Neural progenitor cell (in vitro differentiated cells): Measurements from ENCODE around the gene GUCY2D. TPM values are rescaled to one million over a fixed set of nuclear protein-coding genes. Genes with fewer than 3 reads are reported as not detected.

Experiments used
- DNase-seq: peaks from one replicate; pipeline ENCODE4 v3.0.0-alpha.2; 2016; ENCODE audit warnings: low spot score
- H2AFZ ChIP-seq: fragments of 200-600 bp; sonication (generic); replicated peaks from 2 replicates; pipeline ENCODE4 v1.6.1; 2016; ENCODE audit warnings: antibody characterized with exemption
- H3F3A ChIP-seq: fragments of 200-600 bp; sonication (generic); 2 replicates; pipeline ENCODE4 v1.6.1; 2016; ENCODE audit warnings: antibody characterized with exemption, low read depth
- H3K27ac ChIP-seq: fragments of 200-600 bp; sonication (generic); 2 replicates; pipeline ENCODE4 v1.5.1; 2016; ENCODE audit warnings: mild to moderate bottlenecking
- H3K27me3 ChIP-seq: fragments of 200-600 bp; sonication (generic); 2 replicates; pipeline ENCODE4 v1.6.1; 2016; ENCODE audit warnings: mild to moderate bottlenecking, moderate library complexity
- H3K36me3 ChIP-seq: fragments of 200-600 bp; sonication (generic); 2 replicates; pipeline ENCODE4 v1.5.1; 2016
- H3K4me1 ChIP-seq: fragments of 200-600 bp; sonication (generic); 2 replicates; pipeline ENCODE4 v1.6.1; 2016; ENCODE audit warnings: mixed run types
- H3K4me2 ChIP-seq: fragments of 200-600 bp; sonication (generic); 2 replicates; pipeline ENCODE4 v1.6.1; 2016
- H3K4me3 ChIP-seq: fragments of 200-600 bp; sonication (generic); 2 replicates; pipeline ENCODE4 v1.5.1; 2016
- H3K79me2 ChIP-seq: fragments of 200-600 bp; sonication (generic); 2 replicates; pipeline ENCODE4 v1.6.1; 2016; ENCODE audit warnings: low read depth
- H3K9ac ChIP-seq: fragments of 200-600 bp; sonication (generic); 2 replicates; pipeline ENCODE4 v1.6.1; 2016
- H3K9me3 ChIP-seq: fragments of 200-600 bp; sonication (generic); 2 replicates; pipeline ENCODE4 v1.5.1; 2016; ENCODE audit warnings: low read depth
- H4K20me1 ChIP-seq: fragments of 200-600 bp; sonication (generic); 2 replicates; pipeline ENCODE4 v1.6.1; 2016; ENCODE audit warnings: low read depth
- H3K27ac Mint-ChIP-seq: 3 replicates; pipeline ENCODE4 v1.8.0; 2021; ENCODE audit warnings: mixed read lengths
- H3K27me3 Mint-ChIP-seq: 2 replicates; pipeline ENCODE4 v1.8.0; 2022; ENCODE audit warnings: low read depth, mild to moderate bottlenecking, inconsistent platforms, moderate library complexity, mixed read lengths; ENCODE audit not compliant: insufficient read depth
- H3K36me3 Mint-ChIP-seq: 3 replicates; pipeline ENCODE4 v1.8.0; 2021; ENCODE audit warnings: mixed read lengths
- H3K4me1 Mint-ChIP-seq: 3 replicates; pipeline ENCODE4 v1.8.0; 2021; ENCODE audit warnings: mixed read lengths
- H3K4me3 Mint-ChIP-seq: 3 replicates; pipeline ENCODE4 v1.8.0; 2021; ENCODE audit warnings: mild to moderate bottlenecking, moderate library complexity, mixed read lengths
- H3K9me3 Mint-ChIP-seq: 3 replicates; pipeline ENCODE4 v1.8.0; 2020; ENCODE audit warnings: mixed read lengths
- EZH2 ChIP-seq: fragments of 200-600 bp; sonication (generic); IDR thresholded peaks from 2 replicates; pipeline ENCODE4 v1.6.1; 2017; ENCODE audit warnings: antibody characterized with exemption, mild to moderate bottlenecking, moderate library complexity
- EZH2phosphoT487 ChIP-seq: fragments of 200-600 bp; sonication (generic); IDR thresholded peaks from 2 replicates; pipeline ENCODE4 v1.6.1; 2017; ENCODE audit warnings: antibody characterized with exemption
- total RNA-seq: library from RNA; depleted of rRNA; stranded (reverse); fragments of >200 nt; gene quantifications from 2 replicates; pipeline ENCODE4 v1.2.3, GENCODE V29; 2015; ENCODE audit warnings: low replicate concordance
- TF ChIP-seq, protein P1 (sequence below): fragments of 200-600 bp; sonication (generic); IDR thresholded peaks from 2 replicates; pipeline ENCODE4 v1.5.1; 2017; ENCODE audit warnings: antibody characterized with exemption, mild to moderate bottlenecking

Gene GUCY2D
- total RNA-seq, 1 donor from 2014 or later, result not detected

- H3K4me3 ChIP-seq, result no peak overlapping the region
- H3K27me3 Mint-ChIP-seq, result peaks cover 20% of the 10 kb centered on the region
- no peak overlapping the region for H3K4me2 ChIP-seq
- H3K4me1 ChIP-seq, result peaks cover 6% of the 10 kb centered on the region
- H3K9me3 ChIP-seq, result no peaks in the 10 kb centered on the region
- TF ChIP-seq, protein P1, sequence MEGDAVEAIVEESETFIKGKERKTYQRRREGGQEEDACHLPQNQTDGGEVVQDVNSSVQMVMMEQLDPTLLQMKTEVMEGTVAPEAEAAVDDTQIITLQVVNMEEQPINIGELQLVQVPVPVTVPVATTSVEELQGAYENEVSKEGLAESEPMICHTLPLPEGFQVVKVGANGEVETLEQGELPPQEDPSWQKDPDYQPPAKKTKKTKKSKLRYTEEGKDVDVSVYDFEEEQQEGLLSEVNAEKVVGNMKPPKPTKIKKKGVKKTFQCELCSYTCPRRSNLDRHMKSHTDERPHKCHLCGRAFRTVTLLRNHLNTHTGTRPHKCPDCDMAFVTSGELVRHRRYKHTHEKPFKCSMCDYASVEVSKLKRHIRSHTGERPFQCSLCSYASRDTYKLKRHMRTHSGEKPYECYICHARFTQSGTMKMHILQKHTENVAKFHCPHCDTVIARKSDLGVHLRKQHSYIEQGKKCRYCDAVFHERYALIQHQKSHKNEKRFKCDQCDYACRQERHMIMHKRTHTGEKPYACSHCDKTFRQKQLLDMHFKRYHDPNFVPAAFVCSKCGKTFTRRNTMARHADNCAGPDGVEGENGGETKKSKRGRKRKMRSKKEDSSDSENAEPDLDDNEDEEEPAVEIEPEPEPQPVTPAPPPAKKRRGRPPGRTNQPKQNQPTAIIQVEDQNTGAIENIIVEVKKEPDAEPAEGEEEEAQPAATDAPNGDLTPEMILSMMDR, result no peak
- no peak overlapping the region for H3K27ac ChIP-seq
- H3K79me2 ChIP-seq, result no peaks in the 10 kb centered on the region
- H4K20me1 ChIP-seq, result no peaks in the 10 kb centered on the region
- H2AFZ ChIP-seq, result no peak overlapping the region
- no peaks in the 10 kb centered on the region for H3K36me3 ChIP-seq
- H3K4me1 Mint-ChIP-seq, result peaks cover 4% of the 10 kb centered on the region
- no peak overlapping the region for H3K27ac Mint-ChIP-seq
- no peak overlapping the region for H3K4me3 Mint-ChIP-seq
- no peaks in the 10 kb centered on the region for H3K9me3 Mint-ChIP-seq
- no peaks in the 10 kb centered on the region for H3K36me3 Mint-ChIP-seq
- DNase-seq, result no peak
- H3K27me3 ChIP-seq, result no peaks in the 10 kb centered on the region
- H3F3A ChIP-seq, result no peaks in the 10 kb centered on the region
- no peak overlapping the region for H3K9ac ChIP-seq
Observed at GRCh38 chr17:8025176-8025911, 22.9 kb downstream of the GUCY2D start.

DNA sequence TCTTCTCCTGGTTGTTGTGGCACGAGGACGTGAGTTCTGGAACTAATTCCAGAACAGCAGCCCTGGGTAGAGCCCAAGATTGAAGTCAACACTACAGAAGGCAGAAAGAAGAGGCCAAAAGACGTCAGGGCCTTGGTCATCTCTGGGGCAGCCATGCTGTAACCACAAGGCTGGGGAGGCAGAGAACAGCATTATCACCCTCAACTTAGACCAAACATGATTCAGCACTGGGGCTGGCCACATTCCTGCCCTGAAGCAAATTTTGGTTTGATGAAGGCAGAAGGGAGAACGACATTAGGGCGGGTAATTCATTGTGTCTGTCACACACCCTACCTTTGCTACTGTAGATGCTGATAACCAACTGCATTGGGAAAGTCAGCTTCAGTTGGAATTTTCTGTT is 26.7 kb downstream of the GUCY2D start:
- Histone ChIP-seq H3K9ac (no peak overlapping the region), H3K4me3 (no peak overlapping the region), H4K20me1 (no peaks in the 10 kb centered on the region), H3K27me3 (no peaks in the 10 kb centered on the region), H3K27ac (no peak overlapping the region), H3K9me3 (no peaks in the 10 kb centered on the region), H3K4me1 (no peaks in the 10 kb centered on the region), H2AFZ (no peak overlapping the region), H3K4me2 (no peak overlapping the region), H3F3A (no peaks in the 10 kb centered on the region), H3K36me3 (no peaks in the 10 kb centered on the region), H3K79me2 (no peaks in the 10 kb centered on the region)
- Mint-ChIP-seq H3K9me3 (no peaks in the 10 kb centered on the region), H3K36me3 (no peaks in the 10 kb centered on the region), H3K4me3 (no peak overlapping the region), H3K4me1 (no peaks in the 10 kb centered on the region), H3K27me3 (peaks cover 24% of the 10 kb centered on the region), H3K27ac (no peak overlapping the region)
- TF ChIP-seq, protein P1, result no peak
- TF ChIP-seq EZH2 (no peak), EZH2phosphoT487 (no peak)
- no peak for DNase-seq

DNA sequence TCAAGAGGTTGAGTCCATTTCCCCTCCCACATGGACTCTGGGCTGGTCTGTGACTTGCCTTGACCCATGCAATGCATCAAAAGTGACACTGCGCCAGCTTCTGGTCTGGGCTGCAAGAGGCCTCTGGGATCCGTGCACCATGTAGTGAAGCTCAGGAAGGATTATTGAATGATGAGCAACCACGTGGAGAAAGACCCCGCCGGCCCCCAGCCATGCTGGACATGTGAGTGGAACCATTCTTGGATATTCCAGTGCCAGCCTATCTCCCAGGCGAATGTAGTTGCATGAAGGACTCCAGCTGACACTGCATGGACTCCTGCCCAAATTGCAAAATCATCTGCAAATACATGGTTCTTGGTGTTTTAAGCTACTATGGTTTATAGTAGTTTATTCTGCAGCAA is 28.8 kb downstream of the GUCY2D start:
- H3K9me3 Mint-ChIP-seq, result no peaks in the 10 kb centered on the region
- Histone ChIP-seq H3K4me3 (no peak overlapping the region), H3K4me1 (no peaks in the 10 kb centered on the region), H3K27me3 (no peaks in the 10 kb centered on the region), H3K9ac (no peak overlapping the region), H4K20me1 (no peaks in the 10 kb centered on the region), H3K4me2 (no peak overlapping the region), H3K36me3 (no peaks in the 10 kb centered on the region), H3K79me2 (no peaks in the 10 kb centered on the region), H2AFZ (no peak overlapping the region), H3K27ac (no peak overlapping the region), H3F3A (no peaks in the 10 kb centered on the region), H3K9me3 (no peaks in the 10 kb centered on the region)
- no peaks in the 10 kb centered on the region for H3K4me1 Mint-ChIP-seq
- peaks cover 25% of the 10 kb centered on the region for H3K27me3 Mint-ChIP-seq
- no peaks in the 10 kb centered on the region for H3K36me3 Mint-ChIP-seq
- H3K4me3 Mint-ChIP-seq, result no peak overlapping the region
- H3K27ac Mint-ChIP-seq, result no peak overlapping the region
- TF ChIP-seq EZH2phosphoT487, result no peak
- no peak for TF ChIP-seq EZH2
- TF ChIP-seq, protein P1, result no peak
- DNase-seq, result no peak
